Naive thymus-derived CD4-positive, alpha-beta T cell (primary cell): Measurements from ENCODE around the gene CDKN2B-AS1. TPM values are rescaled to one million over a fixed set of nuclear protein-coding genes. Genes with fewer than 3 reads are reported as not detected.

Experiments
- ATAC-seq: fragments of 150-1000 bp; cut with Tn5 transposase; 2 replicates; pipeline ENCODE4 v1.10.0; 2021; ENCODE audit warnings: mild to moderate bottlenecking, moderate library complexity
- CTCF ChIA-PET: fragments of 350-600 bp; sonication (Branson Sonifier 250); formaldehyde crosslinking; loops from one replicate; lab custom pipeline; 2021; ENCODE audit warnings: antibody characterized with exemption; lab: Charles Lee
- POLR2A ChIA-PET: fragments of 350-600 bp; sonication (Branson Sonifier 250); formaldehyde crosslinking; loops from one replicate; lab custom pipeline; 2021; ENCODE audit warnings: antibody characterized with exemption, inconsistent platforms; lab: Charles Lee
- DNase-seq, 9 donors: peaks; one replicate each; pipeline versions ENCODE4 v3.0.0 to v3.0.0-alpha.2; 2020 to 2022; ENCODE audit warnings: mixed read lengths in 1 of 9
- H3K27ac ChIP-seq: one replicate; pipeline ENCODE4 v1.7.0; 2013; ENCODE audit warnings: mild to moderate bottlenecking, low read depth, low read length, moderate library complexity
- H3K27me3 ChIP-seq, 2 donors: one replicate each; pipeline ENCODE4 v1.7.0; 2013; ENCODE audit warnings: low read length in 2 of 2, mild to moderate bottlenecking in 2 of 2, moderate library complexity in 2 of 2; ENCODE audit not compliant: control insufficient read depth in 2 of 2, insufficient read depth in 2 of 2
- H3K36me3 ChIP-seq, 3 experiments: 1 replicate in 2 of 3; 2 replicates in 1 of 3; pipeline ENCODE4 v1.7.0; 2013; ENCODE audit warnings: low read length in 3 of 3, mild to moderate bottlenecking in 3 of 3, moderate library complexity in 1 of 3; ENCODE audit not compliant: insufficient read depth in 3 of 3, control insufficient read depth in 2 of 3
- H3K4me1 ChIP-seq, 2 donors: one replicate each; pipeline ENCODE4 v1.7.0; 2013; ENCODE audit warnings: low read length in 2 of 2, mild to moderate bottlenecking in 2 of 2, moderate library complexity in 1 of 2; ENCODE audit not compliant: control insufficient read depth in 2 of 2, insufficient read depth in 2 of 2
- H3K4me3 ChIP-seq: 2 replicates; pipeline ENCODE4 v1.7.0; 2013; ENCODE audit warnings: mild to moderate bottlenecking, low read length
- H3K9me3 ChIP-seq, 3 experiments: 1 replicate in 2 of 3; 2 replicates in 1 of 3; pipeline ENCODE4 v1.7.0; 2013; ENCODE audit warnings: low read length in 3 of 3; ENCODE audit not compliant: control insufficient read depth in 2 of 3
- H3K27ac Mint-ChIP-seq, 9 donors: one replicate each; pipeline ENCODE4 v1.8.0; 2020 to 2022; ENCODE audit warnings: mixed read lengths in 9 of 9, mild to moderate bottlenecking in 8 of 9, moderate library complexity in 5 of 9, inconsistent platforms in 2 of 9
- H3K27me3 Mint-ChIP-seq, 5 donors: one replicate each; pipeline ENCODE4 v1.8.0; 2021 to 2022; ENCODE audit warnings: mixed read lengths in 5 of 5, mild to moderate bottlenecking in 1 of 5
- H3K36me3 Mint-ChIP-seq, 5 donors: one replicate each; pipeline ENCODE4 v1.8.0; 2020 to 2022; ENCODE audit warnings: mixed read lengths in 5 of 5, mild to moderate bottlenecking in 3 of 5, inconsistent platforms in 1 of 5
- H3K4me1 Mint-ChIP-seq, 7 donors: one replicate each; pipeline ENCODE4 v1.8.0; 2020 to 2022; ENCODE audit warnings: mixed read lengths in 7 of 7, mild to moderate bottlenecking in 3 of 7, inconsistent platforms in 1 of 7
- H3K4me3 Mint-ChIP-seq, 10 donors: one replicate each; pipeline ENCODE4 v1.8.0; 2020 to 2022; ENCODE audit warnings: mild to moderate bottlenecking in 10 of 10, mixed read lengths in 10 of 10, moderate library complexity in 6 of 10, inconsistent platforms in 2 of 10
- H3K9me3 Mint-ChIP-seq, 11 donors: one replicate each; pipeline ENCODE4 v1.8.0; 2020 to 2022; ENCODE audit warnings: mixed read lengths in 11 of 11, mild to moderate bottlenecking in 4 of 11, inconsistent platforms in 1 of 11, moderate library complexity in 1 of 11
- intact Hi-C, 2 donors: fragments of 100-400 bp; cut with micrococcal nuclease; formaldehyde crosslinking; loops; one replicate each; pipeline ENCODE4 v1.15.1; 2023
- polyA plus RNA-seq, 2 donors: library from polyadenylated mRNA; unstranded; fragments of 300-500 nt; fragmentation: Illumina TruSeq; gene quantifications; one replicate each; pipeline ENCODE4 v1.2.3, GENCODE V29; 2021
- total RNA-seq, 6 experiments: library from RNA in 5 of 6; stranded (reverse) in 5 of 6; gene quantifications; 1 replicate in 5 of 6; 2 replicates in 1 of 6; pipeline ENCODE4 v1.2.3 and lab custom pipeline; 2021 to 2026

Gene CDKN2B-AS1
- total and polyA plus RNA-seq, 7 experiments from 2014 or later = 0.21 to 3.5 (median 0.61) TPM; not detected in 4

- peak overlapping the region; percentile 57 for H3K4me3 ChIP-seq
- H3K27ac Mint-ChIP-seq = peak overlapping the region in 1 of 9 donors; percentile 61
- ChIA-PET CTCF (interaction anchor here (0.6 to 3.7 kb wide), 9 partner anchors 10 to 816 kb away, joined by 3 to 48 read pairs (median 4); no protein-coding TSS in a partner anchor), POLR2A (interaction anchor here (1.1 to 1.5 kb wide), 2 partner anchors 9 to 192 kb away, joined by 3 to 4 read pairs; no protein-coding TSS in a partner anchor)
- H3K4me1 Mint-ChIP-seq = peaks cover 17 to 32% (median 23%) of the 10 kb centered on the region in 7 donors
- peak overlapping the region; percentile 33 to 86 (median 70) for H3K4me3 Mint-ChIP-seq
- no peak for ATAC-seq
- no peak for DNase-seq
- peaks cover 3 to 52% of the 10 kb centered on the region in 2 donors for H3K27me3 ChIP-seq
- intact Hi-C loops = loop anchor here (1.0 to 10.0 kb wide), 10 partner anchors 13 to 446 kb away; no protein-coding TSS in a partner anchor
- peaks cover 68 to 83% (median 74%) of the 10 kb centered on the region in 5 donors for H3K27me3 Mint-ChIP-seq
- no peaks in the 10 kb centered on the region for H3K9me3 ChIP-seq
- no peaks in the 10 kb centered on the region for H3K36me3 ChIP-seq
- peaks cover 9 to 20% of the 10 kb centered on the region in 2 donors for H3K4me1 ChIP-seq
- peaks cover 0 to 20% (median 3%) of the 10 kb centered on the region in 5 donors for H3K36me3 Mint-ChIP-seq
- H3K9me3 Mint-ChIP-seq = peaks cover 0 to 22% (median 0%) of the 10 kb centered on the region in 11 donors
- H3K27ac ChIP-seq = no peak overlapping the region
These were observed 13.8 kb downstream of the CDKN2B-AS1 start for GRCh38 chr9:22008384-22008716.

- peak within 1 kb of the TSS; percentile 46 to 86 (median 71) for H3K4me3 Mint-ChIP-seq
- DNase-seq (peak in 6 of 9 donors; percentile 30 to 82 (median 53)), ATAC-seq (peak; percentile 90)
- Histone ChIP-seq H3K36me3 (no peaks in the 10 kb centered on the region), H3K4me1 (peaks cover 9 to 20% of the 10 kb centered on the region in 2 donors), H3K27ac (no peak within 1 kb of the TSS), H3K27me3 (peaks cover 3 to 47% of the 10 kb centered on the region in 2 donors), H3K4me3 (peak within 1 kb of the TSS; percentile 57), H3K9me3 (no peaks in the 10 kb centered on the region)
- CTCF ChIA-PET = interaction anchor here (0.6 to 3.7 kb wide), 9 partner anchors 10 to 816 kb away, joined by 3 to 48 read pairs (median 4); no protein-coding TSS in a partner anchor
- peaks cover 0 to 18% (median 0%) of the 10 kb centered on the region in 11 donors for H3K9me3 Mint-ChIP-seq
- peaks cover 17 to 32% (median 23%) of the 10 kb centered on the region in 7 donors for H3K4me1 Mint-ChIP-seq
- peaks cover 67 to 84% (median 71%) of the 10 kb centered on the region in 5 donors for H3K27me3 Mint-ChIP-seq
- H3K36me3 Mint-ChIP-seq = peaks cover 0 to 20% (median 3%) of the 10 kb centered on the region in 5 donors
- peak within 1 kb of the TSS in 2 of 9 donors; percentile 14 to 61 for H3K27ac Mint-ChIP-seq
- POLR2A ChIA-PET = interaction anchor here (0.6 to 1.5 kb wide), 2 partner anchors 10 to 439 kb away, joined by 3 to 4 read pairs; no protein-coding TSS in a partner anchor
- intact Hi-C loops = loop anchor here (1.0 to 10.0 kb wide), 11 partner anchors 14 to 446 kb away; no protein-coding TSS in a partner anchor
These were observed 14.3 kb downstream of the CDKN2B-AS1 start, which contains the start of gene CDKN2B for GRCh38 chr9:22008717-22009505. Gene CDKN2B (minus strand): TSS chr9:22009305. CDS start chr9:22008953, 352 bp downstream.

DNA sequence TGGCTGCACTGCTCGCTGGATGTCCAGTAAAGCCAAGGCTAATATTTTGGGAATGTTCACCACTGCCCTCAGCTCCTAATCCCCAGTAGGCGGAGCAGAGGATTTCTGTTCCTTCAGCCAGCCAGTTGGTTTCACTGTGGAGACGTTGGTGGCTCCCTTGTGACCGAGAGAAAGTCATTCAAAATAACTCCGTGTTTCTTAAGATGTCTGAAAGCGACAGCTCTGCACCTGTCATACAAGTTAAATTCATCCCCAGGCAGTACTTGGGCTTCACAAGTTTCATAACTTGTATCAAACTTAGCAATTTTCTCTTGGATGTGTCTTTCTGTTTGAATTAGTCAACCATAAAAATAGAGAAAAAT is 14.9 kb downstream of the CDKN2B-AS1 start:
- Mint-ChIP-seq H3K9me3 (peaks cover 0 to 18% (median 0%) of the 10 kb centered on the region in 11 donors), H3K4me3 (peak overlapping the region; percentile 25 to 86 (median 69)), H3K36me3 (peaks cover 0 to 20% (median 3%) of the 10 kb centered on the region in 5 donors), H3K27ac (peak overlapping the region in 1 of 9 donors; percentile 14), H3K27me3 (peaks cover 61 to 78% (median 65%) of the 10 kb centered on the region in 5 donors), H3K4me1 (peaks cover 17 to 32% (median 23%) of the 10 kb centered on the region in 7 donors)
- Histone ChIP-seq H3K4me1 (peaks cover 9 to 20% of the 10 kb centered on the region in 2 donors), H3K9me3 (no peaks in the 10 kb centered on the region), H3K36me3 (no peaks in the 10 kb centered on the region), H3K27me3 (peaks cover 3 to 41% of the 10 kb centered on the region in 2 donors), H3K4me3 (peak overlapping the region; percentile 57), H3K27ac (no peak overlapping the region)
- DNase-seq = no peak
- ChIA-PET POLR2A (no interaction called here), CTCF (interaction anchor here (0.5 to 3.7 kb wide), 6 partner anchors 9 to 442 kb away, joined by 3 to 48 read pairs (median 6); no protein-coding TSS in a partner anchor)
- peak; percentile 1 for ATAC-seq
- intact Hi-C loops = loop anchor here (1.0 to 10.0 kb wide), 7 partner anchors 25 to 445 kb away; no protein-coding TSS in a partner anchor

GRCh38 chr9:22010866-22011625 is 16.5 kb downstream of the CDKN2B-AS1 start:
- Mint-ChIP-seq H3K36me3 (peaks cover 0 to 9% (median 0%) of the 10 kb centered on the region in 5 donors), H3K27me3 (peaks cover 47 to 63% (median 50%) of the 10 kb centered on the region in 5 donors), H3K4me3 (no peak overlapping the region), H3K27ac (no peak overlapping the region), H3K9me3 (peaks cover 0 to 18% (median 0%) of the 10 kb centered on the region in 11 donors), H3K4me1 (peaks cover 6 to 20% (median 15%) of the 10 kb centered on the region in 7 donors)
- H3K27ac ChIP-seq = no peak overlapping the region
- DNase-seq (no peak), ATAC-seq (no peak)
- intact Hi-C loops = no loop called here
- ChIA-PET CTCF (interaction anchor here (0.9 to 1.7 kb wide), 2 partner anchors 198 to 199 kb away, joined by 3 to 6 read pairs; no protein-coding TSS in a partner anchor), POLR2A (no interaction called here)
- no peaks in the 10 kb centered on the region for H3K36me3 ChIP-seq
- H3K4me1 ChIP-seq = peaks cover 9 to 14% of the 10 kb centered on the region in 2 donors
- no peaks in the 10 kb centered on the region for H3K9me3 ChIP-seq
- H3K27me3 ChIP-seq = peaks cover 3 to 28% of the 10 kb centered on the region in 2 donors
- no peak overlapping the region for H3K4me3 ChIP-seq

- Histone ChIP-seq H3K36me3 (no peaks in the 10 kb centered on the region), H3K4me1 (no peaks in the 10 kb centered on the region), H3K27ac (no peak overlapping the region), H3K4me3 (no peak overlapping the region), H3K27me3 (peaks cover 0 to 3% of the 10 kb centered on the region in 2 donors), H3K9me3 (no peaks in the 10 kb centered on the region)
- Mint-ChIP-seq H3K4me3 (no peak overlapping the region), H3K27me3 (peaks cover 14 to 62% (median 40%) of the 10 kb centered on the region in 5 donors), H3K27ac (no peak overlapping the region), H3K36me3 (peaks cover 0 to 6% (median 3%) of the 10 kb centered on the region in 5 donors), H3K9me3 (peaks cover 3 to 41% (median 10%) of the 10 kb centered on the region in 11 donors), H3K4me1 (no peaks in the 10 kb centered on the region)
- no peak for ATAC-seq
- CTCF ChIA-PET = no interaction called here
- POLR2A ChIA-PET = no interaction called here
- DNase-seq = no peak
- intact Hi-C loops = no loop called here
These were observed 27.8 kb downstream of the CDKN2B-AS1 start for GRCh38 chr9:22022396-22022795.

- Mint-ChIP-seq H3K27me3 (peaks cover 9 to 64% (median 22%) of the 10 kb centered on the region in 5 donors), H3K4me3 (no peak overlapping the region), H3K36me3 (peaks cover 0 to 3% (median 0%) of the 10 kb centered on the region in 5 donors), H3K4me1 (peaks cover 0 to 8% (median 0%) of the 10 kb centered on the region in 7 donors), H3K27ac (no peak overlapping the region), H3K9me3 (peaks cover 0 to 17% (median 3%) of the 10 kb centered on the region in 11 donors)
- ATAC-seq (no peak), DNase-seq (no peak)
- H3K4me3 ChIP-seq = no peak overlapping the region
- no peaks in the 10 kb centered on the region for H3K4me1 ChIP-seq
- ChIA-PET CTCF (interaction anchor here (0.9 kb wide), 1 partner anchor 10 kb away, joined by 3 read pairs; no protein-coding TSS in a partner anchor), POLR2A (no interaction called here)
- intact Hi-C loops = no loop called here
- H3K27ac ChIP-seq = no peak overlapping the region
- no peaks in the 10 kb centered on the region for H3K9me3 ChIP-seq
- H3K36me3 ChIP-seq = no peaks in the 10 kb centered on the region
- H3K27me3 ChIP-seq = peaks cover 0 to 3% of the 10 kb centered on the region in 2 donors
These were observed 32.1 kb downstream of the CDKN2B-AS1 start for GRCh38 chr9:22026696-22027095.
